GM18517 (cell line): Measurements from ENCODE around the gene SLC7A11.
A peak's percentile ranks its signal among the peaks of the same experiment; 100 is the strongest.

Experiments used
- ATAC-seq: cut with Tn5 transposase; IDR thresholded peaks from one replicate; pipeline ENCODE4 v1.9.1; 2021; ENCODE audit warnings: mild to moderate bottlenecking, moderate library complexity; ENCODE audit not compliant: unreplicated experiment

Gene SLC7A11

DNA sequence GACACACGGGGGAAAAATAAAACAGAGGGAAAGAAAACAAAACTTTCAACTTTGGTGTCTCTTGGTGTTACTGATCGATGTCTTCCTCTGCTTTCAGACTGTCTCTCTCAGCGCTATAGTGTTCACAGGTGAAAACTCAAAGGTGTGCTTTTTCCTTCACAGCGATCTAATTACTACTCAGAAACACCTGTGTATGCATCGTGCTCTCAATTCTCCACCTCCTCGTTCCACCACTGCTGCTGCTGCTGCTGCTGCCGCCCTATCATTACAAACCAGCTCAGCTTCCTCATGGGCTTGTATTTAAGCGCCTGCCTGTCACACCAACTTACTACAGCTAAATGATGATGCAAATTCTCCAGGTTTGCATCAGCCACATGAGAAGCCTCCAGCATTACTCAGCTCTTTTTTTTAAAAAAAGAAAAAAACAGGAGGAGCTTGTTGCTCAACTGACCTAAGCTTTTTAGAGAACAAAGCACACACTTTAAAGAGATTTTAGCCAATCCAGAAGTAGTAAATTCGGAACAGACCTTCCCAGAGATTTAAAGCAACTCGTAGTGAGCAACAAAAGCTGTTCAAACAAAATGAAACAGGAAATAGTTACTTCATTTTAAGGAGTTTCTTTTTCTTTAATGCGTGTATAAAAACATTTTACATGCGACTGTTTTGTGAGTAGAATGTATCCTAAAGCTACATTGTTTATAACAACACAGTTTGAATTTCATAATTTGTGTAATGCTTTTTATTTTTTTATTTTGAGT is at the start of gene SLC7A11:
Gene SLC7A11 (minus strand): TSS at position 274 of the 758 bp plus-strand sequence. CDS start 280 bp downstream, outside the sequence.
- peak; percentile 98 for ATAC-seq

DNA sequence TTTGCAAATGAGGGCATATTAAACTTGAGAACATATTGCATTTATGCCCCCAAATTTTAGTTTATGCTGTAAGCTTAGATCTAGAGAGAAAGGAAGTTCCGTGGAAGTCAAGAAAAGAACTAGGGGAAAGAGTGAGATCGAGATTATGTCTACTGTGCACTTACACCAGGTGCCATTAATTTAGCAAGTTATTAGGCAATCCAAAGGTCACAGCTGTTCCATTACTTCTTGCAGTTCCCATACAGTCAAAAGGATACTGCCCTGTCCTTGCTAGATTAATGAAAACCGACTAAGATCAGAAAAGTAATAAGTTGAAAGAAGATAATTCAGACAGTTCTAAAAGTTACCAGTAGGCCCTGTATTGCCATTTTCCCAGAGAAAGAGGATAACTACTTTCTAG is 49.3 kb upstream of the SLC7A11 start:
- no peak for ATAC-seq

DNA sequence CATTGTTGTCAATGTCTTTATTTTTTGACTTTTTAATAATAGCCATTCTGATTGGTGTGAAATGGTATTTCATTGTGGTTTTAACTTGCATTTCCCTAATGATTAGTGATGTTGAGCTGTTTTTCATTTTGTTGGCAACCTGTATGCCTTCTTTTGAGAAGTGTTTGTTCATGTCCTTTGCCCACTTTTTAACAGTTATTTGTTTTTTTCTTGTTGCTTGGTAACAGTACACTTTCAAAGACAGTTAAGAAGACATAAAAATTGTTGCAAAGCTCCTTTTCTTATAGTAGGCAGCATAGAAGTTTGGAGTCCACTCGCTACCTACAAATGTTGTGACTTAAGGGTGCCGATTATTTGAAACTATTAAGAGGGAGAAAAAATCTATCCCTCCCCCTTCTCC is 48.7 kb upstream of the SLC7A11 start:
- no peak for ATAC-seq

GRCh38 chr4:138279286-138279685 is 37.1 kb upstream of the SLC7A11 start:
- ATAC-seq = no peak

- no peak for ATAC-seq
Measured at GRCh38 chr4:138277133-138277532, 35.0 kb upstream of the SLC7A11 start.

- ATAC-seq = no peak
Measured at GRCh38 chr4:138275963-138276621, 33.9 kb upstream of the SLC7A11 start.

- no peak for ATAC-seq
Measured at GRCh38 chr4:138275216-138275615, 33.1 kb upstream of the SLC7A11 start.

DNA sequence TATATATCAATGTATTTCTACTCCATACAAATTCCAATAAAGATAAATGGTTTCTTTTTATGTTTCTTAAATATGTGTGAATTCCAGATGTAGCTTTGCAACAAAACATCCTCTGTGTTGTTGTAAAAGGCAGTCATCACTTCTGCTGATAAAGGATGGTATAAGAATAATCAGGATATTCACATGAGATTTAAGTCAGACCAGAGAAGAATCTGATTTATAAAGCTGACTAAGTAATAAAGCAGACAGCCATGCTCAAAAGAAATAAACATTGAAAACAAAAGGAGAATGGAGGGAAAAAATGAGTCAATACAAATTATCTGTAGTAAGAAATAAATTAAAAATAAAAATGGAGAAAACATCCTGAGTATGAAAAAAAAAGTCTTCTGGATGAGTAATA is 27.0 kb upstream of the SLC7A11 start:
- ATAC-seq = no peak

GRCh38 chr4:138267835-138268234 is 25.7 kb upstream of the SLC7A11 start:
- ATAC-seq = no peak

DNA sequence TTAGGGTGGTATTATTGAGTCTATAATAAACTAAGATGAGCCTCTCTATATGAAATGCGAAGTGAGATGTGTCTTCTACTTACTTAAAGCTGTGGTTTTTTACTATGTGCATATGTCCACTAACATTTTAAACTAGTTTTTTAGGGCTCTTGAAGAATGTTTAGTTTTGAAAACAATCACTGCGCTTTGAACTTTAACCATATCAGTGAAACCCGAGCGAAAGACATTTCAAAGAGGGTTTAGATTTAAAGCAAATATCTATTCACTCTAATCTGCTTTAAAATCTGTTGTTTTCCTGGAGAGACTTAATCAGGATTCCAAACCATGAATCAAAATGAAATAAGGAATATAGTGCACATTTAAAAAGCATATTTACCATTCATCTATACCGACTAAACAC is 24.8 kb upstream of the SLC7A11 start:
- ATAC-seq = no peak

GRCh38 chr4:138263247-138263816 is 21.2 kb upstream of the SLC7A11 start:
- ATAC-seq = no peak

- no peak for ATAC-seq
Measured at GRCh38 chr4:138262469-138262868, 20.3 kb upstream of the SLC7A11 start.

- ATAC-seq = no peak
Measured at GRCh38 chr4:138262030-138262429, 19.9 kb upstream of the SLC7A11 start.

GRCh38 chr4:138259824-138260223 is 17.7 kb upstream of the SLC7A11 start:
- no peak for ATAC-seq

DNA sequence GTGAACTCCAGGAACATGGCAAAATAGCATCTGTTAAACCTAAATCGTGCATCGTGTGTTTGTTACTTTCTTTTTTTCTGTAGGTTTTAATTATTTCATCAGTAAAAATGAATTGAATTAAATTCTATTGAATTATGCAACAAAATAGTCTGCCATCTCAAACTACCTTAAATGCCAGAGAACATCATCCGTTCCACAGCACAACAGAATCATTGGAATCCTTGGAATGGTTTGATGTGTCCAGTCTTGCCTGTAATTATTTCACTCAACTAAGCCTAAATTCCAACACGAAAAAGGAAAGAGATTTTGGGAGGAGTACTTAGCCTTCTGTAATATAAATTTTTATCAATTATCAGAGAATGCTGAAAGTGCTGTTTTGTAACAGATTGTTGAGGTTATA is 17.1 kb upstream of the SLC7A11 start:
- no peak for ATAC-seq

GRCh38 chr4:138256608-138257007 is 14.5 kb upstream of the SLC7A11 start:
- no peak for ATAC-seq

DNA sequence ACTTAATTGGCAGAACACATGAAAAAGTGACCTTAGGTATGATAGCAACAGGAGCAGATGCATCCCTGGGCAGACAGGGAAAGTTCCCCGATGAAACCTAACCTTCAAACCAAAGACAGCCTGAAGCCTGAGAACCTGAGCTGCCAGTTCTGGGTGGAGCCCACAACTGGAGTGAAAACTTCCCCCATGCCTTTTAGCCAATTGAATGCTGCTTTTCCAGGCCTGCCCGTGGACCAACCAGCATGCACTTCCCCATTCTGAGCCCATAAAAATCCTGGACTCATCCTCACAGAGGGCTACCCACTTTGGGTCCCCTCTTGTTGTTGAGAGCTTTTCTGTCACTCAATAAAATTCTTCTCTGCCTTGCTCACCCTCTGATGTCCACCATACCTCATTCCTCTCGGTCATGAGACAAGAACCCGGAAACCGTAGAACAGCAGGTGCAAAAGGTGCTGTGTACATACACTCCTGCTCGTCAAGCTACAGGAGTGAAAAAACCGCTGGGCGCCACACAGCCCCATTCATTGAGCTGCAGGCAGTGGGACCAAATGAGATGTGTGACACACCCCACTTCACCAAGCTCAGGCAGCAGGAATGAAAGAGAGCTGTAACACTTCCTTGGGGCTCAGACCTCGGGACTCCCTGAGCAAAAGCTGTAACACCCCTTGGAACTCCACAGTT is 13.9 kb upstream of the SLC7A11 start:
- no peak for ATAC-seq

DNA sequence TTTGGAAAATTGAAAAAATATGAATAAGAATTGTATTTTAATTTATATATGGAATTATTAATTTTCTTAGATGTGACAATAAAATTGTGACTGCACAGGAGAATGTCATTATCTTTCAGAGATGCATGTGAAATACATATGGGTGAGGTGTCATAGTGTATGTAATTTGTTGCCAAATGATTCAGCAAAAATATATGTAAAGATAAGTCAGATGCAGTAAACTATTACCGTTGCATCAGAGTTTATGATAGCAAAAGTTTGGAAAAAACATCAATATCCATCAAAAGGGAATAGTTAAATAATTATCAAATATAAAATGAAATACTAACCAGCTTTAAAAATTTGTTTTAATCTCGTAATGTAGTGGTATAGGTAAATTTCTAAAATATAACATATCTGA is 10.4 kb upstream of the SLC7A11 start:
- no peak for ATAC-seq

- no peak for ATAC-seq
Measured at GRCh38 chr4:138251938-138252337, 9.8 kb upstream of the SLC7A11 start.

DNA sequence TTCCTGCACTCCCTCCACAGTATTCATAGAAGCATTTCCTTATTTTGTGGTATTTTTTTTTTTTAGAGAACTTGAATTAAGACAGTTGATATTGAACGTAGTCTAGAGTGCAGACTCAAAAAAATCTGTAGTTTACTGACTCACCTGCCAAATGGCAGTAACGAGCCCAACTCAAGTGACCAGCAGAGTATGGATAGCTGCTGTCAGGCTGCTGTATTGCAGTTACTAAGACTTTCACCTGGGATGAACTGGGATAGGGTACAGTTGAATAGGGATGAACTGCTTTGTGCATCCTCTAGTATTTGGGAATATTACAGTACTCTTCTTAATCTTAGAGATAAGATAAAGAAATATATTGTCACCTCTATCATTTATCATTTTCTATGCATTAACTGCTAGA is 7.0 kb upstream of the SLC7A11 start:
- ATAC-seq = no peak

DNA sequence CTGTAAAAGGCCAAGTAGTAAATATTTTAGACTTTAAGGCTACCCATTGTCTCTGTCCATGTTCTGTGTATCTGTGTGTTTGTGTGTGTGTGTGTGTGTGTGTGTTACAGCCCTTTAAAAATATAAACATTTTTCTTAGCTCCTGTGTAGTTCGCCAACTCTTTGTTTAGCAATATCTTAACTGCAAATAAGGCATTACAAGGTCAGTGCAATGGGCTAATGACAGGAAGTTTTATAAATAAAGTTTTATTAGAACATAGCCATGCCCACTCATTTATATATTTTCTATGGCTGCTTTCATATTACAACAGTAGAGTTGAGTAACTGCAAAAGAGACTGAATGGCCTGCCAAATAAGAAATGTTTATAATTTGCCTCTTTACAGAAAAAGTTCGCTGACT is 5.9 kb upstream of the SLC7A11 start:
- no peak for ATAC-seq

DNA sequence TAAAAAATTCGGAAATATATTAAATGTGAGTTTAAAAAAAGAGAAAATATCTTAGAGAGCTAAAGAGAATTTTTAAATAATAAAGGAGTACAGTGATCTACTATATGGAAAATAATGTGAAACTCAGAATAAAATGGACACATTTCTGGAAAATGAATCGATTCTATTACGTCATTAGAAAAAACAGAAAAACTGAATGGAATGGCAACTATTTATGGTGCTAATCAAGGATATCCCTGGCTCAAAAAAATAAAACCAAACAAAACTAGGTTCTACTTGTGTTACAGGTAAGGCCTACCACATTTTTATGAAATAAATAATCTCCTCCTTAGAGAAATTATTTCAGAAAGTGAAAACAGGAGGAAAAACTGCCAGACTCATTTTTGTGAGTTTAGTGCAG is 5.5 kb upstream of the SLC7A11 start:
- no peak for ATAC-seq
